Stomach (tissue), 19 donors: Measurements from ENCODE around the gene CCDC97. TPM values are rescaled to one million over a fixed set of nuclear protein-coding genes. Genes with fewer than 3 reads are reported as not detected.

Source experiments
- DNase-seq, 2 donors: peaks; one replicate each; pipeline versions ENCODE4 v3.0.0 to v3.0.0-alpha.2; 2013 to 2019
- H3K27ac ChIP-seq, 5 donors: fragments of 200-600 bp in 4 of 5; sonication (generic) in 4 of 5; one replicate each; pipeline ENCODE4 v1.5.1; 2013 to 2019; ENCODE audit warnings: mild to moderate bottlenecking in 1 of 5, moderate library complexity in 1 of 5
- H3K27me3 ChIP-seq, 3 donors: fragments of 200-600 bp; sonication (generic); one replicate each; pipeline ENCODE4 v1.5.1; 2017 to 2019; ENCODE audit warnings: mixed run types in 1 of 3
- H3K36me3 ChIP-seq, 4 donors: fragments of 200-600 bp; sonication (generic); 1 replicate in 3 of 4; 2 replicates in 1 of 4; pipeline ENCODE4 v1.5.1; 2016 to 2019
- H3K4me1 ChIP-seq, 4 donors: fragments of 200-600 bp; sonication (generic); one replicate each; pipeline ENCODE4 v1.5.1; 2016 to 2019
- H3K4me3 ChIP-seq, 4 donors: fragments of 200-600 bp; sonication (generic) in 3 of 4; one replicate each; pipeline ENCODE4 v1.5.1; 2016 to 2019; ENCODE audit warnings: mild to moderate bottlenecking in 1 of 4
- H3K9me3 ChIP-seq, 4 donors: fragments of 200-600 bp; sonication (generic); one replicate each; pipeline ENCODE4 v1.5.1; 2016 to 2019
- CTCF ChIP-seq, 7 experiments: fragments of 450-650 bp in 4 of 7; fragments of 200-600 bp in 3 of 7; sonication (generic) in 3 of 7; IDR thresholded peaks; one replicate each; pipeline ENCODE4 v1.5.1; 2016 to 2019; ENCODE audit warnings: antibody characterized with exemption in 7 of 7, control low read depth in 2 of 7, mild to moderate bottlenecking in 1 of 7
- EP300 ChIP-seq: sonication (generic); formaldehyde crosslinking; IDR thresholded peaks from one replicate; pipeline ENCODE4 v1.6.1; 2017; ENCODE audit warnings: antibody characterized with exemption
- POLR2A ChIP-seq, 4 donors: fragments of 450-650 bp; IDR thresholded peaks; one replicate each; pipeline ENCODE4 v1.6.1; 2016; ENCODE audit warnings: antibody characterized with exemption in 4 of 4, control low read depth in 2 of 4, mild to moderate bottlenecking in 1 of 4, moderate library complexity in 1 of 4
- POLR2AphosphoS5 ChIP-seq, 3 donors: sonication (generic); formaldehyde crosslinking; IDR thresholded peaks; one replicate each; pipeline ENCODE4 v1.6.1; 2016; ENCODE audit warnings: antibody characterized with exemption in 3 of 3
- WGBS, 5 donors: extraction: QIAGEN DNeasy Blood & Tissue Kit in 3 of 5; methylation state at CpG; one replicate each; pipeline versions ENCODE4 v1.1.5 to v1.1.7; 2013 to 2018; 5-methylcytosine and 5-hydroxymethylcytosine counted together
- intact Hi-C: fragments of 100-400 bp; cut with DNase I; formaldehyde crosslinking; loops from one replicate; pipeline ENCODE4 v1.15.1; 2023; ENCODE audit warnings: low total_unique reads
- long read RNA-seq, 10 donors: transcript quantifications; one replicate each; lab custom pipeline, GENCODE V29; 2026
- polyA plus RNA-seq, 3 donors: library from polyadenylated mRNA; stranded (reverse); fragments of 200-250 nt; gene quantifications; one replicate each; pipeline ENCODE4 v1.2.3, GENCODE V29; 2013
- total RNA-seq, 5 donors: library from RNA; depleted of rRNA; stranded (reverse); fragments of >200 nt; gene quantifications; one replicate each; pipeline versions ENCODE4 v1.1.0 to v1.2.3, GENCODE V29; 2014 to 2016
- donor health status: healthy with polysubstance abuse.
- donor health status: Bipolar disorder and iron deficiency.
- donor health status: healthy.

The CCDC97 gene
- 10 to 100 TPM in 3 of 5 donors, 1 to 10 TPM in 2; 2.2 to 62.6 (median 19.7) TPM for total RNA-seq
- polyA plus RNA-seq, result 10 to 100 TPM in 2 of 3 donors, 1 to 10 TPM in 1; 9.8 to 13.7 (median 13.0) TPM
- long read RNA-seq, donor 1, partial matches to known transcripts, result 0 of 3 reads
- long read RNA-seq, donor 1, other reads (novel, unspliced or antisense), result 0 of 3 reads
- long read RNA-seq, donor 2, transcript CCDC97-201 (5 exons, 3,322 nt), result major isoform, 8 of 30 reads
- long read RNA-seq, donor 2, partial matches to known transcripts, result 7 of 30 reads
- long read RNA-seq, donor 2, other reads (novel, unspliced or antisense), result 15 of 30 reads
- long read RNA-seq, donor 3, transcript CCDC97-201 (5 exons, 3,322 nt), result major isoform, 5 of 5 reads
- long read RNA-seq, donor 3, partial matches to known transcripts, result 0 of 5 reads
- long read RNA-seq, donor 3, other reads (novel, unspliced or antisense), result 0 of 5 reads
- long read RNA-seq, donor 4, result 0 reads
- long read RNA-seq, donor 5, partial matches to known transcripts, result 0 of 3 reads
- long read RNA-seq, donor 5, other reads (novel, unspliced or antisense), result 0 of 3 reads
- long read RNA-seq, donor 6, transcript CCDC97-201 (5 exons, 3,322 nt), result major isoform, 8 of 8 reads
- long read RNA-seq, donor 6, partial matches to known transcripts, result 0 of 8 reads
- long read RNA-seq, donor 6, other reads (novel, unspliced or antisense), result 0 of 8 reads
- long read RNA-seq, donor 7, partial matches to known transcripts, result 0 of 3 reads
- long read RNA-seq, donor 7, other reads (novel, unspliced or antisense), result 0 of 3 reads
- long read RNA-seq, donor 8, partial matches to known transcripts, result 0 of 3 reads
- long read RNA-seq, donor 8, other reads (novel, unspliced or antisense), result 0 of 3 reads
- long read RNA-seq, donor 9, partial matches to known transcripts, result 0 of 2 reads
- long read RNA-seq, donor 9, other reads (novel, unspliced or antisense), result 0 of 2 reads
- long read RNA-seq, donor 10, result 0 reads

- peak in 1 of 4 donors; percentile 16 for TF ChIP-seq POLR2A (IDR thresholded peaks at IDR 0.05)
- TF ChIP-seq EP300, result no peak
- peak; percentile 55 to 90 (median 75) for TF ChIP-seq POLR2AphosphoS5 (IDR thresholded peaks at IDR 0.05)
- peak in 1 of 7 experiments; percentile 26 for TF ChIP-seq CTCF (IDR thresholded peaks at IDR 0.05)
- intact Hi-C loops, result loop anchor here (10.0 kb wide), 1 partner anchor 45 kb away; the partner anchor contains the start of gene HNRNPUL1
- Histone ChIP-seq H3K4me3 (peak within 1 kb of the TSS; percentile 62 to 76 (median 64)), H3K4me1 (peaks cover 34 to 73% (median 51%) of the 10 kb centered on the region in 4 donors), H3K27me3 (no peaks in the 10 kb centered on the region), H3K27ac (peak within 1 kb of the TSS; percentile 93 to 98 (median 95)), H3K9me3 (no peaks in the 10 kb centered on the region), H3K36me3 (peaks cover 27 to 59% (median 56%) of the 10 kb centered on the region in 4 donors)
- WGBS, 5 donors, result 0 to 1% (median 0%) methylated on average over 35 to 47 of the region's 47 CpGs
- peak; percentile 89 to 96 for DNase-seq
Measured at GRCh38 chr19:41310033-41310831, at the start of gene CCDC97. TSS of gene CCDC97 (plus strand) at chr19:41310172. CDS start at chr19:41310311, 139 bp downstream.

GRCh38 chr19:41261474-41262190, 48.3 kb upstream of the CCDC97 start:
- no peak for TF ChIP-seq POLR2A (IDR thresholded peaks at IDR 0.05)
- TF ChIP-seq POLR2AphosphoS5 (IDR thresholded peaks at IDR 0.05), result no peak
- no peak for TF ChIP-seq EP300
- no peak for TF ChIP-seq CTCF (IDR thresholded peaks at IDR 0.05)
- peak in 1 of 2 donors; percentile 14 for DNase-seq
- H3K4me1 ChIP-seq, result peaks cover 12 to 26% (median 22%) of the 10 kb centered on the region in 4 donors
- H3K9me3 ChIP-seq, result no peaks in the 10 kb centered on the region
- intact Hi-C loops, result loop anchor here (10.0 kb wide), 1 partner anchor 53 kb away; the partner anchor contains the start of gene CCDC97
- H3K4me3 ChIP-seq, result peak overlapping the region; percentile 47 to 64 (median 54)
- H3K36me3 ChIP-seq, result peaks cover 10 to 35% (median 32%) of the 10 kb centered on the region in 4 donors
- H3K27ac ChIP-seq, result peak overlapping the region; percentile 40 to 99 (median 97)
- 52 to 60% (median 55%) methylated on average over 10 of the region's 10 CpGs for WGBS, 5 donors
- H3K27me3 ChIP-seq, result no peaks in the 10 kb centered on the region

GRCh38 chr19:41263042-41263849, 46.7 kb upstream of the CCDC97 start:
- Histone ChIP-seq H3K9me3 (no peaks in the 10 kb centered on the region), H3K27ac (peak overlapping the region; percentile 89 to 99 (median 98)), H3K27me3 (no peaks in the 10 kb centered on the region), H3K36me3 (peaks cover 5 to 28% (median 23%) of the 10 kb centered on the region in 4 donors), H3K4me1 (peaks cover 22 to 42% (median 36%) of the 10 kb centered on the region in 4 donors), H3K4me3 (peak overlapping the region; percentile 47 to 64 (median 54))
- DNase-seq, result peak; percentile 66 to 89
- TF ChIP-seq CTCF (IDR thresholded peaks at IDR 0.05) (no peak), EP300 (no peak), POLR2AphosphoS5 (IDR thresholded peaks at IDR 0.05) (peak; percentile 95 to 98 (median 95)), POLR2A (IDR thresholded peaks at IDR 0.05) (peak in 2 of 4 donors; percentile 79 to 91)
- 0 to 1% (median 1%) methylated on average over 36 to 46 of the region's 46 CpGs for WGBS, 5 donors
- intact Hi-C loops, result loop anchor here (10.0 kb wide), 1 partner anchor 52 kb away; the partner anchor contains the start of gene CCDC97
